Ishikawa (cell line): ENCODE results near the gene BDP1.

ENCODE experiments used
- CEBPB ChIP-seq: IDR thresholded peaks from 2 replicates; pipeline ENCODE4 v1.6.1; 2012
- CREB1 ChIP-seq: IDR thresholded peaks from 2 replicates; pipeline ENCODE4 v1.6.1; 2012; ENCODE audit warnings: low read depth
- EGR1 ChIP-seq: IDR thresholded peaks from 2 replicates; pipeline ENCODE4 v1.6.1; 2012
- EP300 ChIP-seq: IDR thresholded peaks from 2 replicates; pipeline ENCODE4 v1.6.1; 2012; ENCODE audit warnings: borderline replicate concordance
- FOXM1 ChIP-seq: IDR thresholded peaks from 2 replicates; pipeline ENCODE4 v1.6.1; 2012; ENCODE audit warnings: low read depth, borderline replicate concordance
- MAX ChIP-seq: IDR thresholded peaks from 2 replicates; pipeline ENCODE4 v1.6.1; 2012
- NFIC ChIP-seq: IDR thresholded peaks from 2 replicates; pipeline ENCODE4 v1.6.1; 2012
- RAD21 ChIP-seq: IDR thresholded peaks from 2 replicates; pipeline ENCODE4 v1.6.1; 2012; ENCODE audit warnings: low read depth
- TAF1 ChIP-seq: IDR thresholded peaks from 2 replicates; pipeline ENCODE4 v1.6.1; 2012; ENCODE audit warnings: low read depth, mild to moderate bottlenecking
- TCF12 ChIP-seq: IDR thresholded peaks from 2 replicates; pipeline ENCODE4 v1.6.1; 2012; ENCODE audit warnings: low read depth
- TEAD4 ChIP-seq: IDR thresholded peaks from 2 replicates; pipeline ENCODE4 v1.6.1; 2012
- YY1 ChIP-seq: IDR thresholded peaks from 2 replicates; pipeline ENCODE4 v1.6.1; 2012; ENCODE audit warnings: low read depth
- ZBTB7A ChIP-seq: IDR thresholded peaks from 2 replicates; pipeline ENCODE4 v1.6.1; 2012; ENCODE audit warnings: low read depth
- TF ChIP-seq, protein P1 (sequence below): IDR thresholded peaks from 2 replicates; pipeline ENCODE4 v1.6.1; 2012
- TF ChIP-seq, protein P2 (sequence below): IDR thresholded peaks from 2 replicates; pipeline ENCODE4 v1.6.1; 2012; ENCODE audit warnings: low read depth, mild to moderate bottlenecking

Gene BDP1

DNA sequence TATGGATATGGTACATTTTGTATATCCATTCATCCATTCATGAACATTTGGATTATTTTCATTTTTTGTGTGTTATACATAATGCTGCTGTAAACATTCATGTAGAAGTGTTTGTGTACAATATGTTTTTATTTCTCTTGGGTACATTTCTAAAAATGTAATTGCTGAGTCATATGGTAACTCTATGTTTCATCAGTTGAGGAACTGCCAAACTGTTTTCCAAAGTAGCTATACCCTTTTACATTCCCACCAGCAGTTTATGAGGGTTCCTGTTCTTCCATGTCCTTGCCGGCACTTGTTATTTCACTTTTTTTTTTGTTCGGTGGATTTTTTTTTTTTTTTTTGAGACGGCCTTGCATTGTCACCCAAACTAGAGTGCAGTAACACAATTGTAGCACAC lies 77.7 kb downstream of the BDP1 start:
- TF ChIP-seq ZBTB7A (no peak), YY1 (no peak), MAX (no peak), EP300 (no peak), RAD21 (no peak), CEBPB (no peak), TCF12 (no peak), CREB1 (no peak), FOXM1 (no peak), TAF1 (no peak), NFIC (no peak), EGR1 (no peak), TEAD4 (no peak)
- TF ChIP-seq, protein P1, sequence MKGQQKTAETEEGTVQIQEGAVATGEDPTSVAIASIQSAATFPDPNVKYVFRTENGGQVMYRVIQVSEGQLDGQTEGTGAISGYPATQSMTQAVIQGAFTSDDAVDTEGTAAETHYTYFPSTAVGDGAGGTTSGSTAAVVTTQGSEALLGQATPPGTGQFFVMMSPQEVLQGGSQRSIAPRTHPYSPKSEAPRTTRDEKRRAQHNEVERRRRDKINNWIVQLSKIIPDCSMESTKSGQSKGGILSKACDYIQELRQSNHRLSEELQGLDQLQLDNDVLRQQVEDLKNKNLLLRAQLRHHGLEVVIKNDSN = no peak
- TF ChIP-seq, protein P2, sequence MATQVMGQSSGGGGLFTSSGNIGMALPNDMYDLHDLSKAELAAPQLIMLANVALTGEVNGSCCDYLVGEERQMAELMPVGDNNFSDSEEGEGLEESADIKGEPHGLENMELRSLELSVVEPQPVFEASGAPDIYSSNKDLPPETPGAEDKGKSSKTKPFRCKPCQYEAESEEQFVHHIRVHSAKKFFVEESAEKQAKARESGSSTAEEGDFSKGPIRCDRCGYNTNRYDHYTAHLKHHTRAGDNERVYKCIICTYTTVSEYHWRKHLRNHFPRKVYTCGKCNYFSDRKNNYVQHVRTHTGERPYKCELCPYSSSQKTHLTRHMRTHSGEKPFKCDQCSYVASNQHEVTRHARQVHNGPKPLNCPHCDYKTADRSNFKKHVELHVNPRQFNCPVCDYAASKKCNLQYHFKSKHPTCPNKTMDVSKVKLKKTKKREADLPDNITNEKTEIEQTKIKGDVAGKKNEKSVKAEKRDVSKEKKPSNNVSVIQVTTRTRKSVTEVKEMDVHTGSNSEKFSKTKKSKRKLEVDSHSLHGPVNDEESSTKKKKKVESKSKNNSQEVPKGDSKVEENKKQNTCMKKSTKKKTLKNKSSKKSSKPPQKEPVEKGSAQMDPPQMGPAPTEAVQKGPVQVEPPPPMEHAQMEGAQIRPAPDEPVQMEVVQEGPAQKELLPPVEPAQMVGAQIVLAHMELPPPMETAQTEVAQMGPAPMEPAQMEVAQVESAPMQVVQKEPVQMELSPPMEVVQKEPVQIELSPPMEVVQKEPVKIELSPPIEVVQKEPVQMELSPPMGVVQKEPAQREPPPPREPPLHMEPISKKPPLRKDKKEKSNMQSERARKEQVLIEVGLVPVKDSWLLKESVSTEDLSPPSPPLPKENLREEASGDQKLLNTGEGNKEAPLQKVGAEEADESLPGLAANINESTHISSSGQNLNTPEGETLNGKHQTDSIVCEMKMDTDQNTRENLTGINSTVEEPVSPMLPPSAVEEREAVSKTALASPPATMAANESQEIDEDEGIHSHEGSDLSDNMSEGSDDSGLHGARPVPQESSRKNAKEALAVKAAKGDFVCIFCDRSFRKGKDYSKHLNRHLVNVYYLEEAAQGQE = no peak

GRCh38 chr5:71533615-71534014 lies 78.2 kb downstream of the BDP1 start:
- no peak for TF ChIP-seq CEBPB
- TF ChIP-seq FOXM1 = no peak
- no peak for TF ChIP-seq YY1
- no peak for TF ChIP-seq EP300
- no peak for TF ChIP-seq MAX
- no peak for TF ChIP-seq RAD21
- TF ChIP-seq TEAD4 = no peak
- TF ChIP-seq, protein P1 = no peak
- TF ChIP-seq CREB1 = no peak
- no peak for TF ChIP-seq TAF1
- TF ChIP-seq, protein P2 = no peak

DNA sequence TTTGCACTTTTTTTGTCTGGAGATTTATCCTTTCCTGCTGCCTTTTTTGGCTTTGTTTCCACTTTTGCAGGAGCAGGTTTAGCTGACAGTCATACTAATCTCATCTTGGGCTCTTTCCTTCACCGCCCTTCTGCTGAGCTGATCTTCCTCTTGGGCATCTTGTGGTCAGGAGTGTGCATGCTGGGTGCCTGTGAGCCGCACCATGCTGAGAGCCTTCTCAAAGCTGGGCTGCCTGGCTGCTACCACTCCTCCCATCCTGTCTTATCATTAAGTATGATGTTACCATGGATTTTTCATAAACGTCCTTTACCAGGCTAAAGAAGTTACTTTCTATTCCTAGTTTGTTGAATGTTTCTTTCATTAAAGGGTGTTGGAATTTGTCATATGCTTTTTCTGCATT lies 82.2 kb downstream of the BDP1 start:
- TF ChIP-seq ZBTB7A = no peak
- no peak for TF ChIP-seq MAX

DNA sequence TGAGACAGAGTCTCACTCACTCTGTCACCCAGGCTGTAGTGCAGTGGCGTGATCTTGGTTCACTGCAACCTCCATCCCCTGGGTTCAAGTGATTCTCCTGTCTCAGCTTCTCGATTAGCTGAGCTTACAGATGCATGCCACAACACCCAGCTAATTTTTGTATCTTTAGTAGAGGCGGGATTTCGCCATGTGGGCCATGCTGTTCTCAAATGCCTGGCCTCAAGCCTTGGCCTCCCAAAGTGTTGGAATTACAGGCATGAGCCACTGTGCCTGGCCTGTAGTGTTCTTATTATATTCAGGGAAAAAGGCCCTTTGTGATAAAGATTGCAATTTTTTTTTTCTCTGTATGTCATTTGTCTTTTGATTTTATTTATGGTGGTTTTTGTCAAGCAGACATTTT lies 107.7 kb downstream of the BDP1 start:
- TF ChIP-seq TCF12 = no peak
- TF ChIP-seq ZBTB7A = no peak
- TF ChIP-seq NFIC = no peak

DNA sequence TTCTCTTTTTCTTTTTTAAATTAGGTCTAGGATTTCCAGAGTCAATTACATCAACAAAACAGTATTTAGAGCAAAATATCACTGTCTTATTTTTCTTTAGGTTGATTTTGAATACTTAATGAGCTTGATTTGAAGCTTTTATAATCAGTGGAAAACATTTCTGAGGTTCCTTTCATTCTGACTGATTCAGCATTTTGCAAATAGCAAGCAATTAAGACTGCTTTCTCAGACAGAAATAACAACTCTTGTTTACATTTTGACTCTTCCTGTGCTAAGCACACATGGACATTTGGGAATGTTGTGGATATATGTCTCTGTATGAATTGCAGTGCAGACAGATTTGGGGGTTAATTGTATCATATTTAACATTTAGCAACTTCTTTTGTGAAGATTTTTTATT lies 109.4 kb downstream of the BDP1 start:
- no peak for TF ChIP-seq EP300

GRCh38 chr5:71569748-71570509 lies 114.5 kb downstream of the BDP1 start:
- no peak for TF ChIP-seq YY1

GRCh38 chr5:71573591-71573990 lies 118.1 kb downstream of the BDP1 start:
- TF ChIP-seq CREB1 = no peak
- TF ChIP-seq, protein P2 = no peak
